Measurements from ENCODE around the gene TRPM5.
A peak's percentile ranks its signal among the peaks of the same experiment; 100 is the strongest.
"Not testable (repeated sequence)": the region's sequence is repeated elsewhere in the genome, so short reads cannot be mapped to it uniquely, and the experiment has no call there.

TRPM5 gene

DNA sequence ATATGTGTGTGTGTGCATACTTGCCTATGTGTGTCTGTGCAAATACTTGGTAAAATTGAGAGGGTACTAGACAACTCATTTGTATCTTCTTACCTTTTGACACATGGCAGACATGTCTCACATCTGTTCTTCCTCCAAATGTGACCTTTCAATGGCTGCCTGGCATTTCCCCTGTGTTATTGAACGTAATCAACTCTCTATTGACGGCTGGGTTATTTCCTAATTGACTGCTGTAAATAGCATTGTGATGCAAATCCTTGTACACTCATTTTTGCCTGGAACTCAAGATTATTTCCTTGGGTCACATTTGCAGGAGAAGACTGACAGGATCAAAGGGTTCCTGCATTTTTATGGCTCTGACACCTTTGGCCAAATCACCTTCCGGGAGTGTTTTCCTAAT is 37.9 kb upstream of the TRPM5 start:
- Histone ChIP-seq H3K4me3 (replicated peaks; ENCODE audit: insufficient read depth, low read length) (no peak overlapping the region), H3K27me3 (ENCODE audit: insufficient read depth, poor library complexity, severe bottlenecking) (no peaks in the 10 kb centered on the region), H3K27ac (replicated peaks) (no peak overlapping the region)
- TF ChIP-seq, protein P1, sequence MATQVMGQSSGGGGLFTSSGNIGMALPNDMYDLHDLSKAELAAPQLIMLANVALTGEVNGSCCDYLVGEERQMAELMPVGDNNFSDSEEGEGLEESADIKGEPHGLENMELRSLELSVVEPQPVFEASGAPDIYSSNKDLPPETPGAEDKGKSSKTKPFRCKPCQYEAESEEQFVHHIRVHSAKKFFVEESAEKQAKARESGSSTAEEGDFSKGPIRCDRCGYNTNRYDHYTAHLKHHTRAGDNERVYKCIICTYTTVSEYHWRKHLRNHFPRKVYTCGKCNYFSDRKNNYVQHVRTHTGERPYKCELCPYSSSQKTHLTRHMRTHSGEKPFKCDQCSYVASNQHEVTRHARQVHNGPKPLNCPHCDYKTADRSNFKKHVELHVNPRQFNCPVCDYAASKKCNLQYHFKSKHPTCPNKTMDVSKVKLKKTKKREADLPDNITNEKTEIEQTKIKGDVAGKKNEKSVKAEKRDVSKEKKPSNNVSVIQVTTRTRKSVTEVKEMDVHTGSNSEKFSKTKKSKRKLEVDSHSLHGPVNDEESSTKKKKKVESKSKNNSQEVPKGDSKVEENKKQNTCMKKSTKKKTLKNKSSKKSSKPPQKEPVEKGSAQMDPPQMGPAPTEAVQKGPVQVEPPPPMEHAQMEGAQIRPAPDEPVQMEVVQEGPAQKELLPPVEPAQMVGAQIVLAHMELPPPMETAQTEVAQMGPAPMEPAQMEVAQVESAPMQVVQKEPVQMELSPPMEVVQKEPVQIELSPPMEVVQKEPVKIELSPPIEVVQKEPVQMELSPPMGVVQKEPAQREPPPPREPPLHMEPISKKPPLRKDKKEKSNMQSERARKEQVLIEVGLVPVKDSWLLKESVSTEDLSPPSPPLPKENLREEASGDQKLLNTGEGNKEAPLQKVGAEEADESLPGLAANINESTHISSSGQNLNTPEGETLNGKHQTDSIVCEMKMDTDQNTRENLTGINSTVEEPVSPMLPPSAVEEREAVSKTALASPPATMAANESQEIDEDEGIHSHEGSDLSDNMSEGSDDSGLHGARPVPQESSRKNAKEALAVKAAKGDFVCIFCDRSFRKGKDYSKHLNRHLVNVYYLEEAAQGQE (IDR thresholded peaks at IDR 0.05; ENCODE audit: insufficient replicate concordance, low read depth): no peak
- TF ChIP-seq POLR2AphosphoS5 (IDR thresholded peaks at IDR 0.05; ENCODE audit: low read depth) (no peak), SPI1 (IDR thresholded peaks at IDR 0.05; ENCODE audit: borderline replicate concordance, low read depth) (no peak), GABPA (IDR thresholded peaks at IDR 0.05; ENCODE audit: low read depth) (no peak)
- TF ChIP-seq, protein P2, sequence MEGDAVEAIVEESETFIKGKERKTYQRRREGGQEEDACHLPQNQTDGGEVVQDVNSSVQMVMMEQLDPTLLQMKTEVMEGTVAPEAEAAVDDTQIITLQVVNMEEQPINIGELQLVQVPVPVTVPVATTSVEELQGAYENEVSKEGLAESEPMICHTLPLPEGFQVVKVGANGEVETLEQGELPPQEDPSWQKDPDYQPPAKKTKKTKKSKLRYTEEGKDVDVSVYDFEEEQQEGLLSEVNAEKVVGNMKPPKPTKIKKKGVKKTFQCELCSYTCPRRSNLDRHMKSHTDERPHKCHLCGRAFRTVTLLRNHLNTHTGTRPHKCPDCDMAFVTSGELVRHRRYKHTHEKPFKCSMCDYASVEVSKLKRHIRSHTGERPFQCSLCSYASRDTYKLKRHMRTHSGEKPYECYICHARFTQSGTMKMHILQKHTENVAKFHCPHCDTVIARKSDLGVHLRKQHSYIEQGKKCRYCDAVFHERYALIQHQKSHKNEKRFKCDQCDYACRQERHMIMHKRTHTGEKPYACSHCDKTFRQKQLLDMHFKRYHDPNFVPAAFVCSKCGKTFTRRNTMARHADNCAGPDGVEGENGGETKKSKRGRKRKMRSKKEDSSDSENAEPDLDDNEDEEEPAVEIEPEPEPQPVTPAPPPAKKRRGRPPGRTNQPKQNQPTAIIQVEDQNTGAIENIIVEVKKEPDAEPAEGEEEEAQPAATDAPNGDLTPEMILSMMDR (IDR thresholded peaks at IDR 0.05; ENCODE audit: insufficient read depth, low read length): no peak
- no peak for DNase-seq (ENCODE audit: low read depth in 1 of 2, low spot score in 1 of 2)

DNA sequence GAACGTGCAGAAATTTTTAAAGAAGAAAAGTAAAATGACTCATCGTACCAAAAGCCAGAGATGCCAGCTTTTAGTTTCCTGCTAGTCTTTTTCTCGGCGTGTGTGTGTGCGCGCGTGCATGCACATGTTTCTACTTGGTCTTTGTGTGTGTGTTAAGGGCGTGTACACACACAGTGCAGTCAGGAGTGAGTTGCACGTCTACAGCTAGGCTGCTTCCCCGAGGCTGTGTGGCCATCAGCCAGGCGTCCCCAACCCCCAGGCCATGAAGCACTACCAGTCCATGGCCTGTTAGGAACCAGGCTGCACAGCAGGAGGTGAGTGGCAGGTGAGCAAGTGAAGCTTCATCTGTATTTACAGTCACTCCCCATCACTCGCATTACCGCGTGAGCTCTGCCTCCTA is 36.9 kb upstream of the TRPM5 start:
- peak; percentile 18 to 33 for DNase-seq (ENCODE audit: low read depth in 1 of 2, low spot score in 1 of 2)
- H3K27ac ChIP-seq (replicated peaks): peak overlapping the region; percentile 9
- TF ChIP-seq, protein P1 (IDR thresholded peaks at IDR 0.05; ENCODE audit: insufficient replicate concordance, low read depth): no peak
- TF ChIP-seq GABPA (IDR thresholded peaks at IDR 0.05; ENCODE audit: low read depth) (no peak), POLR2AphosphoS5 (IDR thresholded peaks at IDR 0.05; ENCODE audit: low read depth) (no peak), SPI1 (IDR thresholded peaks at IDR 0.05; ENCODE audit: borderline replicate concordance, low read depth) (no peak)
- TF ChIP-seq, protein P2 (IDR thresholded peaks at IDR 0.05; ENCODE audit: insufficient read depth, low read length): no peak
- 0 out of 2 replicates have a peak overlapping the region, but pooled peaks have one; percentile 4 for H3K4me3 ChIP-seq (replicated peaks; ENCODE audit: insufficient read depth, low read length)
- H3K27me3 ChIP-seq (ENCODE audit: insufficient read depth, poor library complexity, severe bottlenecking): no peaks in the 10 kb centered on the region

DNA sequence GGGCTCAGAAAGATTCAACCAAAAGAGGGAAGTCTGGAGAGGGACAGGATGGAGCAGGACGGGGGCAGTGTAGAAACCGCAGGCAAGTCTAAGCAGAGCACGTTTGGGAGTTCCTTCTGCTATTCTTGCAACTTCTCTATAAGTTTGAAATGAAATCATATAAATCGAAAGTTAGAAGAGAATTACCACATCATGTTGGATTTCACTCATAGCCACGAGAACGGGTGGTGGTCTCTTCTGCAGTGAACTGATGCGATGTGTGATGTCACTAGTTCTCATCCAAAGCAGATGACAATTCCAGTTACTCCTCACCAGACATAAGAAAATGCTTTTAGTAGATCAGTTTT is 36.5 kb upstream of the TRPM5 start:
- DNase-seq (ENCODE audit: low read depth in 1 of 2, low spot score in 1 of 2): peak; percentile 28 to 88
- TF ChIP-seq, protein P2 (IDR thresholded peaks at IDR 0.05; ENCODE audit: insufficient read depth, low read length): no peak
- TF ChIP-seq SPI1 (IDR thresholded peaks at IDR 0.05; ENCODE audit: borderline replicate concordance, low read depth) (peak; percentile 97), POLR2AphosphoS5 (IDR thresholded peaks at IDR 0.05; ENCODE audit: low read depth) (peak; percentile 51; the same call in 1 of the 2 replicates)
- peak overlapping the region; percentile 9 for H3K27ac ChIP-seq (replicated peaks)
- H3K27me3 ChIP-seq (ENCODE audit: insufficient read depth, poor library complexity, severe bottlenecking): no peaks in the 10 kb centered on the region
- 0 out of 2 replicates have a peak overlapping the region, but pooled peaks have one; percentile 4 for H3K4me3 ChIP-seq (replicated peaks; ENCODE audit: insufficient read depth, low read length)

DNA sequence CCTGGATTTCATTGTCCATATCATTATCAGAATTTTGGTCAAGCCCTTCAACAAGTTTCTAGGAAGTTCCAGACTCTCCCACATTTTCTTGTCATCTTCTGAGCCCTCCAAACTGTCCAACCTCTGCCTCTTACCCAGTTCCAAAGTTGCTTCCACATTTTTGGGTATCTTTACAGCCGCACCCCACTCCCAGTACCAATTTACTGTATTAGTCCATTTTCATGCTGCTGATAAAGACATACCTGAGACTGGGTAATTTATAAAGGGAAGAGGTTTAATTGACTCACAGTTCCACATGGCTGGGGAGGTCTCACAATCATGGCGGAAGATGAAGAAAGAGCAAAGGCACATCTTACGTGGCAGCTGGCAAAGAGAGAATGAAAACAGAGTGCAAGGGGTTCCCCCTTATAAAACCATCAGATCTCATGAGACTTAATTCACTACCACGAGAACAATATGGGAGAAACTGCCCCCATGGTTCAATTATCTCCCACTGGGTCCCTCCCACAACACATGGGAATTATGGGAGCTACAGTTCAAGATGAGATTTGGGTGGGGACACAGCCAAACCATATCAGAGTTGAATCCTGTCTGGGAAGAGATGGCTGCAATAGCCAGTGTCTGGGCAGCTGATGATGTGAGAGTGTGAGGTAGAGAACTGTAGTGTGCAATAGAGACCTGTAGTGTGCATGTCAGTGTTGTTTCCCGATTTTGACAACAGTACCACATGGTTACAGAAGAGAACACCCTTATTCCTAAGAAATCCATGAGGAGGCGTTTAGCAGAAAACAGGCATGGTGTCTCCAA is 36.0 kb upstream of the TRPM5 start:
- not testable (repeated sequence) for H3K4me3 ChIP-seq (replicated peaks; ENCODE audit: insufficient read depth, low read length); DNase-seq (ENCODE audit: low read depth in 1 of 2, low spot score in 1 of 2); H3K27me3 ChIP-seq (ENCODE audit: insufficient read depth, poor library complexity, severe bottlenecking); H3K27ac ChIP-seq (replicated peaks)

All from HL-60 (cell line).